ENCODE measurements around the gene RER1. TPM values are rescaled to one million over a fixed set of nuclear protein-coding genes. Genes with fewer than 3 reads are reported as not detected.

The RER1 gene, protein sequence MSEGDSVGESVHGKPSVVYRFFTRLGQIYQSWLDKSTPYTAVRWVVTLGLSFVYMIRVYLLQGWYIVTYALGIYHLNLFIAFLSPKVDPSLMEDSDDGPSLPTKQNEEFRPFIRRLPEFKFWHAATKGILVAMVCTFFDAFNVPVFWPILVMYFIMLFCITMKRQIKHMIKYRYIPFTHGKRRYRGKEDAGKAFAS
- 61.3 TPM for total RNA-seq

DNA sequence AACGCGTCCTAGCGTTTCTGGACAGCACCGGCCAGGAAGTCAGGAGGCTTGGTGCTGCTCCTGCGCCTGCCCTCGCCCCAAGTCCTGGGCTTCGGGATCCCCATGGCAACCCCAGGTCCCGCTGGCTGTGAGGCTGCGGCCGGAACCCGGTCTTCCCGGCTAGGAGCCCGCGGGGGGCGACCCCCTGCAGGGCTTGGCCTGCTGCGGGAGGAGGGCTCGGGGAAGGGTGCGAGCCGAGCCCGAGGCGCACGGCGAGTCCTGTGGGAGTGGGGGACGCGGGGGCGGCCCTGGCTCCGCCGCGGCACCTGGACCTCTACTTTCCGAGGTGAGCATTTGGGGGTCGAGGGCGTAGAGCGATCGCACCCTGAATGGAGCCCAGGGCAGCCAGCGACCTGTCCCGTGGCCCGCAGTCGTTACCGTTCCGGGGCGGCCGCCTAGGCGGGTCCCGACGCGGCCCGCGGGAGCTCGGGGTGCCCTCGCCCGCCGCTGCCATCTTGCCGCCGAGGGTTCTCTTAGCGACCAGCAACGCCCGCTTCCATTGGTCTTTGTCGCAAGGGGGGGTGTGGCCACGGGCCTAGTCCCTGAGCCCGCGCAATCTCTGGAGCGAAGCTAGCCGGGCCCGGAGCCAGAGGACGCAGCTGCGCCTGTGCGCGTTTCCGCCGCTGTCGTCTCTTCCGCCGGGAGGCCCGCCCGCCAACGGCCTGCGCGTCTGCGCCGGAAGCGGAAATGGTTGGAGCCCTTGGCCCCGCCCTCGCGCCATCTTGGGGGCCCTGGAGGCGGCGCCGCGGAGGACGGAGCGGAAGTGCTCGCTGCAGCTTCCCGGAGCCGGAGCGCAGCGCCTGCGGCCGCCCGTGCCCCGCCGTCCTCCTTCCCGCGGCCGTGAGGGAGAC lies at the start of gene RER1, which contains the start of gene MORN1:
TSS of gene RER1 (plus strand) at position 801 of the 890 bp plus-strand sequence. CDS start 3,950 bp downstream, outside the sequence.
TSS of gene MORN1 (minus strand) at position 514 of the 890 bp plus-strand sequence. CDS start at position 493, 21 bp downstream.
- Histone ChIP-seq H3K9me3 (no peaks in the 10 kb centered on the region), H3K27me3 (no peaks in the 10 kb centered on the region), H3K4me3 (peak within 1 kb of the TSS; percentile 81 to 86), H3K36me3 (peaks cover 9 to 18% of the 10 kb centered on the region in 2 donors), H3K27ac (peak within 1 kb of the TSS; percentile 84 to 86), H3K4me1 (peaks cover 4 to 18% of the 10 kb centered on the region in 2 donors)
- TF ChIP-seq, protein P1, sequence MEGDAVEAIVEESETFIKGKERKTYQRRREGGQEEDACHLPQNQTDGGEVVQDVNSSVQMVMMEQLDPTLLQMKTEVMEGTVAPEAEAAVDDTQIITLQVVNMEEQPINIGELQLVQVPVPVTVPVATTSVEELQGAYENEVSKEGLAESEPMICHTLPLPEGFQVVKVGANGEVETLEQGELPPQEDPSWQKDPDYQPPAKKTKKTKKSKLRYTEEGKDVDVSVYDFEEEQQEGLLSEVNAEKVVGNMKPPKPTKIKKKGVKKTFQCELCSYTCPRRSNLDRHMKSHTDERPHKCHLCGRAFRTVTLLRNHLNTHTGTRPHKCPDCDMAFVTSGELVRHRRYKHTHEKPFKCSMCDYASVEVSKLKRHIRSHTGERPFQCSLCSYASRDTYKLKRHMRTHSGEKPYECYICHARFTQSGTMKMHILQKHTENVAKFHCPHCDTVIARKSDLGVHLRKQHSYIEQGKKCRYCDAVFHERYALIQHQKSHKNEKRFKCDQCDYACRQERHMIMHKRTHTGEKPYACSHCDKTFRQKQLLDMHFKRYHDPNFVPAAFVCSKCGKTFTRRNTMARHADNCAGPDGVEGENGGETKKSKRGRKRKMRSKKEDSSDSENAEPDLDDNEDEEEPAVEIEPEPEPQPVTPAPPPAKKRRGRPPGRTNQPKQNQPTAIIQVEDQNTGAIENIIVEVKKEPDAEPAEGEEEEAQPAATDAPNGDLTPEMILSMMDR (IDR thresholded peaks at IDR 0.05) = no peak
- peak; percentile 94 to 99 for DNase-seq (ENCODE audit: low spot score in 2 of 2)
- intact Hi-C loops (cut with DNase I) = loop anchor here (1.0 to 2.0 kb wide), 7 partner anchors 10 to 196 kb away; partner anchors contain the start of genes FAAP20, PANK4, PEX10 and PRXL2B

DNA sequence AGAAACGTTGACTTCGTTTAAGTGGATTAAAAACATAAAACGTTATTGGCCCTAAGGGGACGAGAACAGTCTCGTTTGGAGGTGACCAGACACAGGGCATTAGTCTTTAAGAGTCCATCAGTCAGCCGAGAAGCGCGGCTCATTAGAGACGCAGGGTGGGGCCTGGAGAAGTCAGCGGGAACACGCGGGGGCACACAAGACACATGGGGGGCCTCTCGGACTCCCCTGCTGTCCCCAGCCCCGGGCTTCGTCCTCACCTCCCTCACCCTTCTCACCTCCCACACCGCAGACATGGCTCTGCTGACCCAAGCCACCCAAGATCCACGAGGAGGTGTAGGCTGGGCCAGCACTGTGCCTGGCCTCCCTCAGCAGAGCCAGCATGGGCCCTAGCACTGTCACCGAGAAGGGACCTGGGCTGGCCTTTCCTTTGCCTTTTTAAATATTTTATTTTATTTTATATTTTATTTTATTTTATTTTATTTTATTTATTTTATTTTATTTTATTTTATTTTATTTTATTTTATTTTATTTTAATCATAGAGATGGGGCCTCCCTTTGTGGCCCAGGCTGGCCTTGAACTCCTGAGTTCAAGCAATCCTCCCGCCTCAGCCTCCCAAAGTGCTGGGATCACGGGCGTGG lies 49.1 kb upstream of the RER1 start:
- no peaks in the 10 kb centered on the region for H3K27me3 ChIP-seq
- no peak for DNase-seq (ENCODE audit: low spot score in 2 of 2)
- no peaks in the 10 kb centered on the region for H3K4me1 ChIP-seq
- TF ChIP-seq, protein P1 (IDR thresholded peaks at IDR 0.05) = no peak
- intact Hi-C loops (cut with DNase I) = no loop called here
- no peaks in the 10 kb centered on the region for H3K9me3 ChIP-seq
- H3K36me3 ChIP-seq = no peaks in the 10 kb centered on the region
- no peak overlapping the region for H3K4me3 ChIP-seq
- H3K27ac ChIP-seq = no peak overlapping the region

DNA sequence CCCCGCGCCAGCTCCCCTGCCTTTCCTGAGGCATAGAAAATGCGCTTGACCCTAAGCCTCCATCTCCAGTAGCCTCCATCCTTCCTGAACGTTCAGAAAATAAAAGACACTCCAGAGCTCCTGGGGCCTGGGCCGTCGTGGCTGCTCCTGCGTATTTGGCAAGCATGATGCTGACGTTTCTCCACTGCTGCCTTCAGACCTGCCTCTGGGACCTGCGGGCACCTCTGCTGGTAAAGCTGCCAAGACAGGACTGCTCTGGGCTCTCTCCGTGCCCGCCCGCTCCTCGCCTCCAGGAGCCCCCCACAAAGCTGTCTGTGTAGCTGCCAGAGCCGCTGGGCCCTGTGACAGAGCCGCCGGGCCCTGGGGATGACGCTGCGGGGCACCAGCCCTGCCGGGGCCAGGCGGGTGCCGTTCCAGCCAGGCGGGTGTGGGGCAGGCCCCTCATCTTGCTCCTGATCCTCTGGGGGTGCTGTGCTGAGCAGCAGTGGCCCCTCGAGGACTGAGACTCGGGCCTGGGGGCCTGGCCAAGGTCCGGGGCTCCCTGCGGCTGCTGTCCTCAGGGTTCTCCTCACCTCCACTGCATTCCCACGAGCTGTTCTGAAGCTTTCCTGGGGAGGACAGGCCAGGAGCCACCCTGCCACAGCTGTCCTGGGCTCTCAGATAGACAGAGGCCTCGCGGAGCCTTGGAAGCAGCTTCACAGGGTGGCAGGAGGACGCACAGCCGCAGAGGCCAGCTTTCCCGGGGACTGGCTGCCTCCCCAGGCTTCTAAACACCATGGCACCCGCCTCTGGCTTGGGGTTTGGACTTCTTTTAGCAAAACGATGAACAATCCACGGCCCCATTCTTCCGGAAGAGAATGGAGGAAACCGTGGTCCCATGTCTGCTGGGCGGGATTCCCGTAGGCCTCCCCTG lies 48.4 kb upstream of the RER1 start:
- no peak overlapping the region for H3K27ac ChIP-seq
- H3K4me3 ChIP-seq = no peak overlapping the region
- intact Hi-C loops (cut with DNase I) = no loop called here
- TF ChIP-seq, protein P1 (IDR thresholded peaks at IDR 0.05) = no peak
- no peaks in the 10 kb centered on the region for H3K27me3 ChIP-seq
- DNase-seq (ENCODE audit: low spot score in 2 of 2) = no peak
- H3K9me3 ChIP-seq = no peaks in the 10 kb centered on the region
- H3K36me3 ChIP-seq = no peaks in the 10 kb centered on the region
- H3K4me1 ChIP-seq = no peaks in the 10 kb centered on the region

DNA sequence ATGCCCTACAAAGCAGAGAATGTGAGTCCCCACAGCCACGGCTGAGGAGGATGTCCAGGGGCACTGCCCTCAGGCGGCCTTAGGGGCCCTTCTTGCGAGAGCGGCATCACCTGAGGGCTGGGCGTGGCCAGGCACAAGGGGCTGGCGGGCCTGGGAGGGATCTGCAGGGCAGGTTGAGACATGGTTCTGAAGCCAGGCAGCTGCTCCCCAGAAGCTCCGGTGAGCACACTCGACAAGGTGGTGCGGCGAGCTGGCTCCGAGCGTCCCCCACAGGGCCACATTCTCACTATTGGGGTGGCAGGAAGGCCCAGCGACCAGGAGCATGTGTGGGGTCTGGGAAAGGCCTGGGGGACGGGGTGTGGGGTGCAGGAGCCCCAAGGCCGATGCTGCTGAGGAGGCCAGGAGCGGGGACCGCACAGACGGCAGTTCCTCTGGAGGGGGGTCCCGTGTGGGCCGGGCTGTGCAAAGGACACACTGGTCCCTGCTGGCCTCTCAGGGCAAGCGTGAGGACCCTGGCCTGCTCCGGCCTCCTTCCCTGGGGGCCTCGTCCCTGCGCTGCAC lies 47.4 kb upstream of the RER1 start:
- Histone ChIP-seq H3K4me3 (no peak overlapping the region), H3K9me3 (no peaks in the 10 kb centered on the region), H3K4me1 (no peaks in the 10 kb centered on the region), H3K27me3 (no peaks in the 10 kb centered on the region), H3K27ac (no peak overlapping the region), H3K36me3 (no peaks in the 10 kb centered on the region)
- no peak for DNase-seq (ENCODE audit: low spot score in 2 of 2)
- TF ChIP-seq, protein P1 (IDR thresholded peaks at IDR 0.05) = no peak
- intact Hi-C loops (cut with DNase I) = no loop called here
